Body of pancreas (tissue), 4 donors: ENCODE measurements around the gene YEATS2. TPM values are rescaled to one million over a fixed set of nuclear protein-coding genes. Genes with fewer than 3 reads are reported as not detected.

Experiments used
- ATAC-seq: fragments of 150-250 bp; one replicate; pipeline ENCODE4 v1.9.1; 2016
- DNase-seq, 4 donors: peaks; one replicate each; pipeline ENCODE4 v3.0.0-alpha.2; 2019
- H3K27ac ChIP-seq, 4 donors: fragments of 200-600 bp; sonication (generic); 1 replicate in 3 of 4; 2 replicates in 1 of 4; pipeline versions ENCODE4 v1.5.1 to v1.6.1; 2016 to 2019; ENCODE audit warnings: mild to moderate bottlenecking in 1 of 4, mixed read lengths in 1 of 4, moderate library complexity in 1 of 4
- H3K27me3 ChIP-seq, 2 donors: fragments of 200-600 bp; sonication (generic); one replicate each; pipeline ENCODE4 v1.6.0; 2016; ENCODE audit warnings: mild to moderate bottlenecking in 1 of 2
- H3K36me3 ChIP-seq, 2 donors: fragments of 200-600 bp; sonication (generic); replicated peaks in 1 of 2; 2 replicates each; pipeline ENCODE4 v1.5.1; 2016; ENCODE audit warnings: low read depth in 2 of 2; ENCODE audit not compliant: insufficient read depth in 1 of 2
- H3K4me1 ChIP-seq: fragments of 200-600 bp; sonication (generic); one replicate; pipeline ENCODE4 v1.6.0; 2016
- H3K4me3 ChIP-seq, 2 donors: fragments of 200-600 bp; sonication (generic); 1 replicate in 1 of 2; 2 replicates in 1 of 2; pipeline ENCODE4 v1.5.1; 2016 to 2019
- H3K9me3 ChIP-seq, 3 donors: fragments of 200-600 bp; sonication (generic); 1 replicate in 2 of 3; 2 replicates in 1 of 3; pipeline ENCODE4 v1.5.1; 2016
- POLR2A ChIP-seq, 3 donors: fragments of 450-650 bp; IDR thresholded peaks; one replicate each; pipeline ENCODE4 v1.6.1; 2016; ENCODE audit warnings: antibody characterized with exemption in 3 of 3, mild to moderate bottlenecking in 2 of 3
- WGBS, 2 donors: methylation state at CpG; one replicate each; pipeline ENCODE4 v1.1.5; 2017; 5-methylcytosine and 5-hydroxymethylcytosine counted together
- intact Hi-C: fragments of 100-400 bp; cut with DNase I; formaldehyde crosslinking; loops from one replicate; pipeline ENCODE4 v1.15.1; 2023
- total RNA-seq, 2 donors: library from RNA; depleted of rRNA; stranded (reverse); fragments of >200 nt; gene quantifications; one replicate each; pipeline ENCODE4 v1.1.0, GENCODE V29; 2016
- TF ChIP-seq, protein P1 (sequence below), 7 experiments: fragments of 450-650 bp in 4 of 7; fragments of 200-600 bp in 3 of 7; sonication (generic) in 3 of 7; IDR thresholded peaks; one replicate each; pipeline ENCODE4 v1.5.1; 2016 to 2019; ENCODE audit warnings: antibody characterized with exemption in 7 of 7

The YEATS2 gene
- total RNA-seq, 2 donors from 2014 or later = 12.5 to 13.8 TPM

DNA sequence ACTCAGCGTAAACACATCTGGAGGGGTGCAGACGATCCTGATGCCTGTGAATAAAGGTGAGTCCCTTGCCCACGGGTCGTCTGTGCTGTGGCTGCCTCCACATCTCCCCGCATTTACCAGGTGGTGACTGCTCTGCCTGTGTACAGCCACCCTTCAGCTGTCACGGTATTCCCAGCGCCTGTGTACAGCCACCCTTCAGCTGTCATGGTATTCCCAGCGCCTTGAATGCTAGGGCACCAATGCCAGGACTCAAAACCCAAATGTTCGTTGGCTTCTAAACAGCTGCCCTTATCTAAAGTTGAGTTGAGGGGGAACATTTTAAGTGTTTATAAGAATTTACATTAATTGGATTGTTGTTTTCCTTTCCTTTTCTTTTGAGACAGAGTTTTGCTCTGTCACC, 100.4 kb downstream of the YEATS2 start:
- Histone ChIP-seq H3K4me1 (no peaks in the 10 kb centered on the region), H3K36me3 (peaks cover 8 to 9% of the 10 kb centered on the region in 2 donors), H3K9me3 (no peaks in the 10 kb centered on the region), H3K4me3 (no peak overlapping the region), H3K27me3 (no peaks in the 10 kb centered on the region), H3K27ac (no peak overlapping the region)
- WGBS, 2 donors = 90 to 91% methylated on average over 8 to 9 of the region's 9 CpGs
- DNase-seq (no peak), ATAC-seq (no peak)
- intact Hi-C loops = no loop called here
- TF ChIP-seq, protein P1, sequence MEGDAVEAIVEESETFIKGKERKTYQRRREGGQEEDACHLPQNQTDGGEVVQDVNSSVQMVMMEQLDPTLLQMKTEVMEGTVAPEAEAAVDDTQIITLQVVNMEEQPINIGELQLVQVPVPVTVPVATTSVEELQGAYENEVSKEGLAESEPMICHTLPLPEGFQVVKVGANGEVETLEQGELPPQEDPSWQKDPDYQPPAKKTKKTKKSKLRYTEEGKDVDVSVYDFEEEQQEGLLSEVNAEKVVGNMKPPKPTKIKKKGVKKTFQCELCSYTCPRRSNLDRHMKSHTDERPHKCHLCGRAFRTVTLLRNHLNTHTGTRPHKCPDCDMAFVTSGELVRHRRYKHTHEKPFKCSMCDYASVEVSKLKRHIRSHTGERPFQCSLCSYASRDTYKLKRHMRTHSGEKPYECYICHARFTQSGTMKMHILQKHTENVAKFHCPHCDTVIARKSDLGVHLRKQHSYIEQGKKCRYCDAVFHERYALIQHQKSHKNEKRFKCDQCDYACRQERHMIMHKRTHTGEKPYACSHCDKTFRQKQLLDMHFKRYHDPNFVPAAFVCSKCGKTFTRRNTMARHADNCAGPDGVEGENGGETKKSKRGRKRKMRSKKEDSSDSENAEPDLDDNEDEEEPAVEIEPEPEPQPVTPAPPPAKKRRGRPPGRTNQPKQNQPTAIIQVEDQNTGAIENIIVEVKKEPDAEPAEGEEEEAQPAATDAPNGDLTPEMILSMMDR (IDR thresholded peaks at IDR 0.05) = no peak
- TF ChIP-seq POLR2A (IDR thresholded peaks at IDR 0.05) = no peak

DNA sequence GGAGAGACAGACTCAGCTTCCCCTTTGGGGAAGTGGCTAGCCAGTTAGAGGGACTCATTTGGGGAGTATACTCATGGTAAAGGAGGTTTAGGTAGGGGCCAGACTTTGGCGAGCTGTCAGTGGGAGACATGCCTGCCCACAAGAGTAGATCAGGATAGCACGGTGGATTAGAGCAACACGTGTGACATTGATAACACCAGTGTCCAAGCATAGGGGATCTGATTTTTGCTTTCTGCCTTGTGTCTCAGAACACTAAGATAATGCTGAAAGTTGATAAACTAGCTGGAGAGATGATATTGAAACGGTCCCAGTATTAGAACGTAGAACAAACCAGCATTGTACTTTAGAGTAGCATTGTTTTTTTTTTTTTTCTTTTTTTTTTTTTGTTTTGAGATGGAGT, 101.9 kb downstream of the YEATS2 start:
- 95% methylated on average over 5 of the region's 5 CpGs for WGBS, 2 donors
- no peak for DNase-seq
- Histone ChIP-seq H3K36me3 (peaks cover 9 to 12% of the 10 kb centered on the region in 2 donors), H3K4me3 (no peak overlapping the region), H3K9me3 (no peaks in the 10 kb centered on the region), H3K4me1 (no peaks in the 10 kb centered on the region), H3K27ac (no peak overlapping the region), H3K27me3 (no peaks in the 10 kb centered on the region)
- ATAC-seq = no peak
- TF ChIP-seq, protein P1 (IDR thresholded peaks at IDR 0.05) = no peak
- TF ChIP-seq POLR2A (IDR thresholded peaks at IDR 0.05) = no peak
- intact Hi-C loops = no loop called here

DNA sequence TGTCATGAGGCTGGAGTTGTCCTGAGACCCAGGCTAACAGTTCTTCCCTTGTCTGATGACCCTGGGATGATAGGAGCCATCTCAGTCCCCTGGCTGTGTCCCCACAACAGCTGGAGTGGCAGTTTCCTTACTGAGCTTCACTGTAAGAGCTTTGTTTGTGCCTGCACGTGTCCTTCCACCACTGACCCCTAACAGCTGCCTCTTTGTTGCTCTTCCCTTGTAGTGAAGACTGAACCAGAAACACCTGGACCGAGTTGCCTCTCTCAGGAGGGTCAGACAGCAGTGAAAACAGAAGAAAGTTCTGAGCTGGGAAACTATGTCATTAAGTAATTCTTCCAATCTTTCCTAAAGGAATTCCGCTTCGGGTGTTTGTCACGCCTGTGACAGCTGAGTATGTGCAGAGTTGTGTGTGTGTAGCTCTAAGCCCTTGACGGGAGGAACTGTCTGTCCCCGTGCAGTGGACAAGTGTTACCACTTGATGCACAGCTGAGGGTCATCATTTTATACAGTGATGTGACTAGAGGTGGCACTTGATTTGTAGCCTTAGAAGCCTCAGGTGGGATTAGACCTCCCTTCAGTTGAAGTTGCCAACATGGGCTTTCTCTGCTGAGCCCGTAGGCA, 102.8 kb downstream of the YEATS2 start:
- no peaks in the 10 kb centered on the region for H3K4me1 ChIP-seq
- H3K27me3 ChIP-seq = no peaks in the 10 kb centered on the region
- TF ChIP-seq, protein P1 (IDR thresholded peaks at IDR 0.05) = no peak
- TF ChIP-seq POLR2A (IDR thresholded peaks at IDR 0.05) = no peak
- ATAC-seq (no peak), DNase-seq (no peak)
- peaks cover 9 to 15% of the 10 kb centered on the region in 2 donors for H3K36me3 ChIP-seq
- WGBS, 2 donors = 89% methylated on average over 8 of the region's 8 CpGs
- H3K4me3 ChIP-seq = no peak overlapping the region
- H3K27ac ChIP-seq = no peak overlapping the region
- no peaks in the 10 kb centered on the region for H3K9me3 ChIP-seq
- intact Hi-C loops = no loop called here

DNA sequence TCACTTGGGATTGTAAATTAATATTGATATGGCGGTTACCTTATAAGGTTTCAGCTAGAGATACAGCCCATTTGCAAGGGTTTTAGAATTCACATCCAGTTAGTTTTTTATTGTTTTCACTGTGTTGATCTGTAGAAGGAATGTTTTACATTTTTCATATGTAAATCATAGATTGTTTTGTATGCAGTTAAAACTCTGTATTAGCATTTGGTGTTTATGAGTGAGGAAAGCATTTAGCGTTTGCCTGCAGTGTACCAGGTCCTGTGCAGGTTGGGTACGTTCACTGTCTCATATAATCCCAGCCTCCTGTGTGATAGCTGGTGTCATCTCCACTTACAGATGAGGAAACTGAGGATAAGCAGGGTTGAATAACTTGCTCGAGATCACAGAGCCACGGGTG, 104.0 kb downstream of the YEATS2 start:
- Histone ChIP-seq H3K36me3 (peaks cover 10 to 15% of the 10 kb centered on the region in 2 donors), H3K27me3 (no peaks in the 10 kb centered on the region), H3K4me3 (no peak overlapping the region), H3K4me1 (no peaks in the 10 kb centered on the region), H3K9me3 (no peaks in the 10 kb centered on the region), H3K27ac (no peak overlapping the region)
- no peak for TF ChIP-seq POLR2A (IDR thresholded peaks at IDR 0.05)
- TF ChIP-seq, protein P1 (IDR thresholded peaks at IDR 0.05) = no peak
- 92 to 98% methylated on average over 5 of the region's 5 CpGs for WGBS, 2 donors
- ATAC-seq (no peak), DNase-seq (no peak)
- intact Hi-C loops = no loop called here

DNA sequence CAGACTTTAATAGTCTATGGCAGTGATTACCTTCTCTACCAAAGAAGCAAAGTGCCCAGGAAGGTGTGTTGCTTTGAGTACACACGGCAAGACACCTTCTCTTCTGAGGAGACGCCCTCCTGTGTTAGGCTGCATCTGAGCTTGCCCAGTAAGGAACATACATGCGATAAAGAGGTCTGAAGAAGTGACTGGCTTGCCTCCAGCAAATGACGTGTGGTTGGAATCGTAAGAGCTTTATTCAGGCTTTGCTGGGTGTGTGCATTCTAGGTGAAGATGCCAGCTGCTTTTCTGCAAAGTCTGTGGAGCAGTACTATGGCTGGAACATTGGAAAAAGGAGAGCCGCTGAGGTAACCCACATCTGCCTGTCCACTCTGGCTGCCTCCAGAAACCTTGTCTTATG, 105.4 kb downstream of the YEATS2 start:
- 77 to 78% methylated on average over 6 of the region's 6 CpGs for WGBS, 2 donors
- Histone ChIP-seq H3K27me3 (no peaks in the 10 kb centered on the region), H3K27ac (no peak overlapping the region), H3K4me1 (no peaks in the 10 kb centered on the region), H3K9me3 (no peaks in the 10 kb centered on the region), H3K36me3 (peaks cover 16 to 21% of the 10 kb centered on the region in 2 donors), H3K4me3 (no peak overlapping the region)
- TF ChIP-seq POLR2A (IDR thresholded peaks at IDR 0.05) = no peak
- TF ChIP-seq, protein P1 (IDR thresholded peaks at IDR 0.05) = no peak
- intact Hi-C loops = no loop called here
- DNase-seq (peak; percentile 51 to 84 (median 70)), ATAC-seq (peak; percentile 61)
